Retinal pigment epithelial cell (primary cell): ENCODE data around the gene VAV3.

Source experiments
- DNase-seq: peaks from one replicate; pipeline ENCODE4 v3.0.0-alpha.2; 2010; ENCODE audit warnings: low read depth
- H3K4me3 ChIP-seq: 2 replicates; pipeline ENCODE4 v1.5.1; 2011; ENCODE audit warnings: mild to moderate bottlenecking, low read length, control low read depth, moderate library complexity
- TF ChIP-seq, protein P1 (sequence below): conservative IDR thresholded peaks from 2 replicates; pipeline ENCODE4 v1.5.1; 2011; ENCODE audit warnings: low read depth, low read length, control low read depth, inconsistent platforms

VAV3 gene

DNA sequence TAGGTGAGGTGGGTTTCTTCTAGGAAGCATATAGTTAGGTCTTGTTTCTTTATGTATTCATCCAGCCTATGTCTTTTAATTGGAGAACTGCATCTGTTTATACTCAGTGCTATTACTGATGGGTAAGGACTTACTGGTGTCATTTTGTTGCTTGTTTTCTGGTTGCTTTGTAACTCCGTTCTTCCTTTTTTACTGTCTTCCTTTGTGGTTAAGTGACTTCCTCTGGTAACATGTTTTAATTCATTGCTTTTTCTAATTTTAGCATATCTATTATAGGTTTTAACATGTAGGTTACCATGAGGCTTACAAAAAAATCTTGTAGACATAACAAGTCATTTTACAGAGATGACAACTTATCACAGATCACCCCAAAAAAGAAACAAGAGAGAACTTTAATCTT, 160.8 kb downstream of the VAV3 start:
- TF ChIP-seq, protein P1, sequence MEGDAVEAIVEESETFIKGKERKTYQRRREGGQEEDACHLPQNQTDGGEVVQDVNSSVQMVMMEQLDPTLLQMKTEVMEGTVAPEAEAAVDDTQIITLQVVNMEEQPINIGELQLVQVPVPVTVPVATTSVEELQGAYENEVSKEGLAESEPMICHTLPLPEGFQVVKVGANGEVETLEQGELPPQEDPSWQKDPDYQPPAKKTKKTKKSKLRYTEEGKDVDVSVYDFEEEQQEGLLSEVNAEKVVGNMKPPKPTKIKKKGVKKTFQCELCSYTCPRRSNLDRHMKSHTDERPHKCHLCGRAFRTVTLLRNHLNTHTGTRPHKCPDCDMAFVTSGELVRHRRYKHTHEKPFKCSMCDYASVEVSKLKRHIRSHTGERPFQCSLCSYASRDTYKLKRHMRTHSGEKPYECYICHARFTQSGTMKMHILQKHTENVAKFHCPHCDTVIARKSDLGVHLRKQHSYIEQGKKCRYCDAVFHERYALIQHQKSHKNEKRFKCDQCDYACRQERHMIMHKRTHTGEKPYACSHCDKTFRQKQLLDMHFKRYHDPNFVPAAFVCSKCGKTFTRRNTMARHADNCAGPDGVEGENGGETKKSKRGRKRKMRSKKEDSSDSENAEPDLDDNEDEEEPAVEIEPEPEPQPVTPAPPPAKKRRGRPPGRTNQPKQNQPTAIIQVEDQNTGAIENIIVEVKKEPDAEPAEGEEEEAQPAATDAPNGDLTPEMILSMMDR = no peak
- H3K4me3 ChIP-seq = no peak overlapping the region
- DNase-seq = no peak

DNA sequence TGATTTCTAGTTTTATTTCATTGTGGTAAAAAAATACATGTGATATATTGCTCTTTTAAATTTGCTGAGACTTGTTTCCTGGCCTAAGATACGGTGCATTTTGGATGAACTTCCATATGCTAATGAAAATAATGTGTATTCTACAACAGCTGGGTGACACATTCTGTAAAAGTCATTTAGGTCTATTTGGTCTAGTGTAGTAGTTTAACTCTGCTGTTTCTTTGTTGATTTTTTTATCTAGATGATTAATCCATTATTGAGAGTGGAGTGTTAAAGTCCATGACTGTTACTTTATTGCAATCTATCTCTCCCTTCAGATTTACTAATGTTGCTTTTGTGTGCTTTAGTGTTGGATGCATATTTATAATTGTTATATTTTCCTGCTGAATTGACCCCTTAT, 161.4 kb downstream of the VAV3 start:
- TF ChIP-seq, protein P1 = no peak
- no peak overlapping the region for H3K4me3 ChIP-seq
- no peak for DNase-seq

DNA sequence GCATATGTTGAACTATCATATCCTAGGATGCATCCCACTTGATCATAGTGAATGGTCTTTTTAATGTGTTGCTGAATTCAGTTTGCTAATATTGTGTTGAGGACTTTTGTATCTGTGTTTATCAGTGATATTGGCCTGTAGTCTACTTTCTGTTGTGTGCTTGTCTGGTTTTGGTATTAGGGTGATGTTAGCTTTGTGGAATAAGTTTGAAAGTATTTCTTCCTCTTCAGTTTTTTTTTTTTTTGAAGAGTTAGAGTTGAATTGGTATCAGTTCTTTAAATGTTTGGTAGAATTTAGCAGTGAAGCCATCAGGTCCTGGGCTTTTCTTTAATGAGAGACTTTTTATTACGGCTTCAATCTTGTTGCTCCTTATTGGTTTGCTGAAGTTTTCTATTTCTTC, 162.3 kb downstream of the VAV3 start:
- no peak for DNase-seq
- no peak overlapping the region for H3K4me3 ChIP-seq
- TF ChIP-seq, protein P1 = no peak

DNA sequence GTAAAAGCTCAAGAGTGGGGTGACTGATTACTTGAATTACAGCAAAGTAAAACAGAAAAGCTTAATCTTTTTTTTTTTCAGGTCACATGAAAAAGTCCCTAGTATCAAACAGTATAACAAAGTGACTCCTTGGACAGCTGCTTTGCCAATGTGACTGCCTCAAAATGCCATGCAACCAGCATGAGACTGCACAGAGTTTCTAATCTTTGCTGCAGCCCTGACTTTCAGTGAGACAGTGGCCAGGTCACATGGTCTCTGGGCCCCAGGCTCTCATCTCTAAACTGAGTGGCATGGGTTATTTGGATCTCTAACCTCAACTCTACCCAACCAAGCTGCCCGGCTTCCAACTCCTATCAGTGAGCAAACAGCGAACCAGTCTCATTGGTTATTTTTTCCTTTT, 169.0 kb downstream of the VAV3 start:
- TF ChIP-seq, protein P1 = no peak
- no peak overlapping the region for H3K4me3 ChIP-seq
- no peak for DNase-seq

DNA sequence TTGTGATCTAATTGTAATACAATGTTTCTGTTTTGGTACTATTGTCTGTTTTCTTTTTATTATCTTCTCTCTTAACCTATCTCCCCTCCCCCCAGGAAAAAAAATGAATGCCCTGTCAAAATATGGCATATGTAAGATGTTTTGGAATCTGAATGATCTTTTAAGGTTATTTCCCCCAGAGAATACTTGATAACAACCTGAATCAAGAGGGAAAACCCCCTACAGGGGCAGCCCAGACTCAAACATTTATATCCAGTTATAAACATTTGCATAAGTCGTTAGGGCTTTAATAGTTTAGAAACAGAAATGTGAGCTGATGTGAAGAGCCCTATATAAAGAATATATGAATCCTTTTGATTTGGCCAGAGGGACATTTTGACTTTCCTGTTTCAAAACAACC, 169.5 kb downstream of the VAV3 start:
- no peak for DNase-seq
- TF ChIP-seq, protein P1 = no peak
- H3K4me3 ChIP-seq = no peak overlapping the region

DNA sequence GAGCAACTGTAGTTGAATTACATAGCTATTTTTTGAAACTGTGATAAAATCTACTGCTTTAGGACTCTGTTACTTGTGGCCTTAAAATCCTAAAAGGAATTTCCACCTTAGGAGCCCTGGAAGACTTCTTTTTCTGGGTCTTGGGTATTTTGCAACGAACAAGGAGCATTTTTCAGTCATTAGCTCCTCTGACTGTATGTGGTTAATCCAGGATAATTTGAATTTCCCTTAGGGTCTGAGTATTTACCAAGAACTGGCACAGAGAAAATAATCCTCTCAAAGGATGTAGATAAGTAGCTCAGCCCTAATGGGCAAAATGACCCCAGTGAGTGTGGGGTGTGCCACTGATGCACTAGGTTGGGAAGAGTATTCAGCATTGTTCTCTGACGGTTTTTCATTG, 170.4 kb downstream of the VAV3 start:
- TF ChIP-seq, protein P1 = no peak
- no peak overlapping the region for H3K4me3 ChIP-seq

DNA sequence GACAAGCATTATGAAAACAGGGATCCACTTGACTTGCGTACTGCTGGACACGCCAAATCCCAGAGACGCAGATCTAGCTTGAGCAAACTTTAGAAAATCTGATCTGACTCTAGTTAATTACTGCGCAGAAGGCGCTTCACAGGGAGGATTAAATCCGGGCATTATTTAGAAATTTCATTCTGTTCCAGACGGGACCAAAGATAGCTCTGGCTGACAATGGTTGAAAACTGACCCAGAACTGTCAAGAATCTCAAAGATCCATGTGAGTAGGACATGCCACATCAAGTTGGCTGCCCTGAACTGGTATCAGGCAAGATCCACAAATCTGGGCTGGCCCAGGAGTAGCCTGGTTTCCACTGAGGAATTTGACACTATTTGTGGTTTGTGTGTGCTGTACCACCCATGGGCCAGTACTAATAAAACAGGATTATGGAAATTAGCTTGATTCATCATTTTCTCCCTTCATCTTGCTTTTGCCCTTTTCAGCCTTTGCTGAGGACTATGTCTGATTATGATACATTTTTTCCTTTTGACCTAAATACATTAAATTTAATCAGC, 171.0 kb downstream of the VAV3 start:
- H3K4me3 ChIP-seq = no peak overlapping the region
- peak; percentile 46 for DNase-seq
- TF ChIP-seq, protein P1 = no peak

More for the DNA sequence above, 170.4 kb downstream of the VAV3 start:
- DNase-seq = peak; percentile 94
